ENCODE results near the gene SIAH2.

Gene SIAH2

GRCh38 chr3:150747886-150748683, 14.9 kb downstream of the SIAH2 start:
- no peak for DNase-seq

GRCh38 chr3:150746791-150747590, 16.0 kb downstream of the SIAH2 start:
- DNase-seq = no peak

- no peak for DNase-seq
Observed at GRCh38 chr3:150745832-150746231, 17.1 kb downstream of the SIAH2 start.

- no peak for DNase-seq
Observed at GRCh38 chr3:150744919-150745211, 18.1 kb downstream of the SIAH2 start.

- DNase-seq = no peak
Observed at GRCh38 chr3:150744041-150744918, 18.7 kb downstream of the SIAH2 start.

- no peak for DNase-seq
Observed at GRCh38 chr3:150743508-150743907, 19.5 kb downstream of the SIAH2 start.

GRCh38 chr3:150742679-150743078, 20.3 kb downstream of the SIAH2 start:
- no peak for DNase-seq

GRCh38 chr3:150742141-150742523, 20.8 kb downstream of the SIAH2 start:
- no peak for DNase-seq

GRCh38 chr3:150741497-150742140, 21.4 kb downstream of the SIAH2 start:
- DNase-seq = no peak

GRCh38 chr3:150740733-150741496, 22.1 kb downstream of the SIAH2 start:
- DNase-seq = no peak

GRCh38 chr3:150739877-150740645, 22.9 kb downstream of the SIAH2 start:
- no peak for DNase-seq

GRCh38 chr3:150739200-150739863, 23.6 kb downstream of the SIAH2 start:
- DNase-seq = no peak

- DNase-seq = no peak
Observed at GRCh38 chr3:150738688-150739087, 24.3 kb downstream of the SIAH2 start.

GRCh38 chr3:150737874-150738679, 24.9 kb downstream of the SIAH2 start:
- DNase-seq = peak in 1 of 2 donors; percentile 54

GRCh38 chr3:150736903-150737832, 25.8 kb downstream of the SIAH2 start:
- DNase-seq = no peak

GRCh38 chr3:150736316-150736719, 26.7 kb downstream of the SIAH2 start:
- DNase-seq = no peak

GRCh38 chr3:150734795-150735119, 28.2 kb downstream of the SIAH2 start:
- no peak for DNase-seq

GRCh38 chr3:150733936-150734794, 28.8 kb downstream of the SIAH2 start:
- DNase-seq = no peak
